Calu3 (cell line): ENCODE data around the gene NUMBL. TPM values are rescaled to one million over a fixed set of nuclear protein-coding genes. Genes with fewer than 3 reads are reported as not detected.

ENCODE experiments used
- BruUV-seq: library from RNA; stranded (reverse); fragments of 400-500 nt; replicated peaks from 2 replicates; lab custom pipeline; 2021; lab: Mats Ljungman, UMichigan
- CTCF ChIA-PET: fragments of 300-600 bp; sonication (Branson Sonifier 250); formaldehyde crosslinking; loops from one replicate; lab custom pipeline; 2022; ENCODE audit warnings: antibody characterized with exemption; lab: Charles Lee
- DNase-seq: peaks from one replicate; pipeline ENCODE4 v3.0.0; 2022
- H3K27ac Mint-ChIP-seq: one replicate; pipeline ENCODE4 v1.8.0; 2022; ENCODE audit warnings: mixed read lengths; ENCODE audit not compliant: unreplicated experiment
- H3K27me3 Mint-ChIP-seq: one replicate; pipeline ENCODE4 v1.8.0; 2022; ENCODE audit warnings: mixed read lengths; ENCODE audit not compliant: unreplicated experiment
- H3K36me3 Mint-ChIP-seq: one replicate; pipeline ENCODE4 v1.8.0; 2022; ENCODE audit warnings: mild to moderate bottlenecking, moderate library complexity, mixed read lengths; ENCODE audit not compliant: insufficient read depth, unreplicated experiment
- H3K4me1 Mint-ChIP-seq: one replicate; pipeline ENCODE4 v1.8.0; 2022; ENCODE audit warnings: mild to moderate bottlenecking, low read depth, mixed read lengths; ENCODE audit not compliant: unreplicated experiment
- H3K4me3 Mint-ChIP-seq: one replicate; pipeline ENCODE4 v1.8.0; 2022; ENCODE audit warnings: mild to moderate bottlenecking, low read depth, moderate library complexity, mixed read lengths; ENCODE audit not compliant: unreplicated experiment
- H3K9me3 Mint-ChIP-seq: one replicate; pipeline ENCODE4 v1.8.0; 2022; ENCODE audit warnings: low read depth, mixed read lengths; ENCODE audit not compliant: unreplicated experiment
- CTCF ChIP-seq: fragments of 200-600 bp; IDR thresholded peaks from one replicate; pipeline ENCODE4 v1.8.0; 2022; ENCODE audit warnings: antibody characterized with exemption; ENCODE audit not compliant: unreplicated experiment
- intact Hi-C: fragments of 100-400 bp; cut with micrococcal nuclease; formaldehyde crosslinking; loops from one replicate; pipeline ENCODE4 v1.10.0; 2022; ENCODE audit not compliant: unreplicated experiment
- total RNA-seq: library from RNA; stranded (reverse); gene quantifications from 2 replicates; pipeline ENCODE4 v1.2.3, GENCODE V29; 2022

Gene NUMBL
- total RNA-seq, 1 experiment from 2014 or later, result 21.4 TPM

- H3K4me3 Mint-ChIP-seq, result no peak overlapping the region
- CTCF ChIA-PET, result no interaction called here
- H3K4me1 Mint-ChIP-seq, result no peaks in the 10 kb centered on the region
These were observed 5.4 kb upstream of the NUMBL start for GRCh38 chr19:40695881-40696280.

GRCh38 chr19:40693896-40694295 is 3.4 kb upstream of the NUMBL start:
- Mint-ChIP-seq H3K27ac (no peak overlapping the region), H3K9me3 (no peaks in the 10 kb centered on the region), H3K4me3 (no peak overlapping the region), H3K36me3 (peaks cover 75% of the 10 kb centered on the region), H3K4me1 (no peaks in the 10 kb centered on the region), H3K27me3 (no peaks in the 10 kb centered on the region)
- TF ChIP-seq CTCF, result no peak
- BruUV-seq, result no TSS peak
- intact Hi-C loops, result no loop called here
- no peak for DNase-seq
- CTCF ChIA-PET, result interaction anchor here (1.4 kb wide), 1 partner anchor 31 kb away, joined by 3 read pairs; no protein-coding TSS in a partner anchor

More at GRCh38 chr19:40695881-40696280, 5.4 kb upstream of the NUMBL start:
- no peak for DNase-seq
- Mint-ChIP-seq H3K27ac (no peak overlapping the region), H3K9me3 (no peaks in the 10 kb centered on the region), H3K36me3 (peaks cover 71% of the 10 kb centered on the region), H3K27me3 (no peaks in the 10 kb centered on the region)
- intact Hi-C loops, result no loop called here
- TF ChIP-seq CTCF, result no peak
- no TSS peak for BruUV-seq

- no TSS peak for BruUV-seq
- no peaks in the 10 kb centered on the region for H3K27me3 Mint-ChIP-seq
- H3K4me3 Mint-ChIP-seq, result no peak overlapping the region
- CTCF ChIA-PET, result interaction anchor here (1.4 kb wide), 1 partner anchor 30 kb away, joined by 3 read pairs; no protein-coding TSS in a partner anchor
- intact Hi-C loops, result no loop called here
- no peaks in the 10 kb centered on the region for H3K4me1 Mint-ChIP-seq
- H3K27ac Mint-ChIP-seq, result peak overlapping the region; percentile 23
- TF ChIP-seq CTCF, result no peak
- peaks cover 71% of the 10 kb centered on the region for H3K36me3 Mint-ChIP-seq
- no peak for DNase-seq
- no peaks in the 10 kb centered on the region for H3K9me3 Mint-ChIP-seq
These were observed 2.8 kb upstream of the NUMBL start for GRCh38 chr19:40693150-40693788.

GRCh38 chr19:40692212-40692551 is 1.7 kb upstream of the NUMBL start:
- CTCF ChIA-PET, result no interaction called here

More at GRCh38 chr19:40692212-40692551, 1.7 kb upstream of the NUMBL start:
- H3K36me3 Mint-ChIP-seq, result peaks cover 63% of the 10 kb centered on the region
- H3K4me1 Mint-ChIP-seq, result no peaks in the 10 kb centered on the region
- no peak overlapping the region for H3K4me3 Mint-ChIP-seq
- H3K27ac Mint-ChIP-seq, result peak overlapping the region; percentile 23
- H3K27me3 Mint-ChIP-seq, result no peaks in the 10 kb centered on the region
- no peaks in the 10 kb centered on the region for H3K9me3 Mint-ChIP-seq
- no TSS peak for BruUV-seq
- TF ChIP-seq CTCF, result no peak
- DNase-seq, result no peak
- intact Hi-C loops, result no loop called here
